ENCODE results near the gene BORCS5. TPM values are rescaled to one million over a fixed set of nuclear protein-coding genes. Genes with fewer than 3 reads are reported as not detected.

Gene BORCS5
- total RNA-seq, 1 experiment from 2014 or later: 13.9 TPM

- Histone ChIP-seq H2BK5ac (ENCODE audit: insufficient read length, low read length) (no peak overlapping the region), H3K23ac (ENCODE audit: insufficient read length, low read depth, low read length) (no peak overlapping the region), H2BK20ac (ENCODE audit: low read depth, low read length, poor library complexity, severe bottlenecking) (no peak overlapping the region), H3K79me1 (ENCODE audit: insufficient read depth, low read depth, low read length, poor library complexity, severe bottlenecking) (no peaks in the 10 kb centered on the region), H2AK5ac (ENCODE audit: insufficient read length, low read length) (no peak overlapping the region), H4K8ac (replicated peaks; ENCODE audit: insufficient read length, low read depth, low read length) (no peak overlapping the region), H3K14ac (ENCODE audit: insufficient read depth, low read length) (no peak overlapping the region), H3K9ac (ENCODE audit: extremely low read depth, insufficient read length, low read length) (no peak overlapping the region), H2BK120ac (ENCODE audit: low read depth, low read length, poor library complexity, severe bottlenecking) (no peak overlapping the region), H3K4me2 (ENCODE audit: insufficient read depth, insufficient read length, low read length) (no peak overlapping the region), H3K18ac (ENCODE audit: insufficient read length, low read depth, low read length) (no peak overlapping the region), H3K9me3 (ENCODE audit: control insufficient read depth, low read depth, low read length) (no peaks in the 10 kb centered on the region), H2AFZ (ENCODE audit: low read length) (no peak overlapping the region), H4K20me1 (ENCODE audit: control insufficient read depth, insufficient read depth, insufficient read length) (no peaks in the 10 kb centered on the region), H3K56ac (ENCODE audit: insufficient read length, low read depth, low read length) (no peak overlapping the region), H4K5ac (ENCODE audit: insufficient read length, low read depth, low read length) (no peak overlapping the region), H4K91ac (ENCODE audit: insufficient read length, low read depth, low read length) (no peak overlapping the region), H3T11ph (ENCODE audit: low read length) (no peak overlapping the region), H3K4me1 (ENCODE audit: insufficient read depth, low read length) (no peaks in the 10 kb centered on the region), H3K79me2 (ENCODE audit: insufficient read depth, low read length) (no peaks in the 10 kb centered on the region), H2BK15ac (ENCODE audit: low read depth, low read length) (no peak overlapping the region), H3K23me2 (ENCODE audit: insufficient read length, low read depth, low read length, poor library complexity, severe bottlenecking) (no peaks in the 10 kb centered on the region), H3K27me3 (ENCODE audit: insufficient read depth, low read length) (no peaks in the 10 kb centered on the region), H3K27ac (ENCODE audit: insufficient read length, low read depth, low read length) (no peak overlapping the region), H3K4ac (ENCODE audit: low read depth, low read length) (no peak overlapping the region), H2BK12ac (ENCODE audit: insufficient read length, low read depth, low read length) (no peak overlapping the region)
- TF ChIP-seq CTCF (conservative IDR thresholded peaks at IDR 0.05): no peak
- WGBS (ENCODE audit: extremely low coverage, insufficient read length, low lambda C conversion rate): no CpG with 5 or more reads among the region's 3 CpGs
- no peak overlapping the region for H3K27ac Mint-ChIP-seq
- H3K4me3 Mint-ChIP-seq: no peak overlapping the region
- no peak for DNase-seq
- no peaks in the 10 kb centered on the region for H3K9me3 Mint-ChIP-seq
- peaks cover 24 to 65% (median 48%) of the 10 kb centered on the region in 3 experiments; a peak in 6 of 7 replicates for H3K36me3 Mint-ChIP-seq (ENCODE audit: insufficient read depth in 1 of 3, low read depth in 3 of 3)
- H3K27me3 Mint-ChIP-seq (ENCODE audit: low read depth): no peaks in the 10 kb centered on the region
- H3K4me1 Mint-ChIP-seq: peaks cover 8 to 18% of the 10 kb centered on the region in 2 experiments
Measured at GRCh38 chr12:12483438-12483837, 126.6 kb downstream of the BORCS5 start.

Data from H9 (cell line).